Stimulated activated CD4-positive, alpha-beta T cell treated with anti-CD3 and anti-CD28 coated beads, Interleukin-4, amount 100 ng/mL, for 4 hours (primary cell): ENCODE data around the gene CD302.
"Not testable (repeated sequence)": the region's sequence is repeated elsewhere in the genome, so short reads cannot be mapped to it uniquely, and the experiment has no call there.

Experiments used
- DNase-seq, 2 experiments: peaks; one replicate each; pipeline ENCODE4 v3.0.0-alpha.2; 2020

CD302 gene, protein sequence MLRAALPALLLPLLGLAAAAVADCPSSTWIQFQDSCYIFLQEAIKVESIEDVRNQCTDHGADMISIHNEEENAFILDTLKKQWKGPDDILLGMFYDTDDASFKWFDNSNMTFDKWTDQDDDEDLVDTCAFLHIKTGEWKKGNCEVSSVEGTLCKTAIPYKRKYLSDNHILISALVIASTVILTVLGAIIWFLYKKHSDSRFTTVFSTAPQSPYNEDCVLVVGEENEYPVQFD

DNA sequence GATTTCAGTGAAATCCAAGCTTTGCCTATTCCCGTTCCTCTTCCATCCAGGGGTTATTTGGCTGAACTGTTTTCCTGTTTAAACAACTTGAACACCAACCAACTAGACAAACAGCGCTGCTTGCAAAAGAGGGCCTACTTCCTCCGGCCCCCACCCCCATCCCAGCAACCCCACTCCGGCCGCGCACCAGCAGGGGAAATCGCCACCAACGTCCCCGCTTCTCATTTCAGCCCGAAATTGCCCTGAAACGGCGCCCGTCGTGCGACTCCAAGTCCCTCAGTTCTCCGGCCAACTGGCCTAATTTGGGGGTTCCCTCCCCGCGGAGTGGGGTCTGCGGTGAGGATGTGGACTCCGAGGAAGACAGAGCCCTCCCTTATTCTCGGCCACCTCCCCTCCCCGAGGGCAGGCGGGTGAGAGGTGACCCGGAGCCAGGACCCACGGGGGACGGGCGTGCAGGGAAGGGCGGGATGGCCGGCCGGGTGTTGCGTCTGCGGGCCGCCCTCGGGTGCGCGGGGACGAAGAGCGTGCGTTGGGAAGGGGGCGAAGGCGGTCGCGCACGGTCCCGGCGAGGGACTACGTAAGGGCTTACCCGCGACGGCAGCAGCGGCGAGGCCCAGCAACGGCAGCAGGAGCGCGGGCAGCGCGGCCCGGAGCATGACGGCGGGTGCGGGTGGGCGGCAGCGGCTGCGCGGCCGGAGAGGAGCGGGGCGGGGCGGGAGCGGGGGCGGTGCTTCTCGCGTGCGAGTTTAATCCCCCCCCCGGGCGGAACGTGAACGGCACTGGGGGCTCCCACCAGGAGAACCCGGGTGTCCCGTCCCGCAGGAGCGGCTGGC is at the start of gene CD302:
Gene CD302 (minus strand): TSS at position 666 of the 833 bp plus-strand sequence. CDS start 10 bp downstream, at position 656.
- peak; percentile 27 to 44 for DNase-seq

DNA sequence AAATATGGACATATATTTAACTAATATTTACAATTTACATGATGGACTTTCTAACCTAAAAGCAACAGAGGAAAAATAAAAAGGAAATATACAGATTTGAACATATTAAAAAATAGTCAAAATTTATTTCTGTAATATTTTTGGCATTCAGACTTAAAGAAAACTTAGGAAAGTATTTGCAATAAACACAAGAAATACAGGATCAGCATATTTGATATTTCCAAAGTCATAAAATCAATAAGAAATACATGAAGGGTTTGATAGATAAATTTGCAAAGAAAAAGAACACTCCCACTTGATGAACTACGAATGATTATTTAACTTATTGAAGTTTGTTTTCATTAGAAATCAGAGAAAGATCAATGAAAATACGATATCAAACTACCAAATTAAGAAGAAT is 48.6 kb upstream of the CD302 start:
- DNase-seq, result no peak

DNA sequence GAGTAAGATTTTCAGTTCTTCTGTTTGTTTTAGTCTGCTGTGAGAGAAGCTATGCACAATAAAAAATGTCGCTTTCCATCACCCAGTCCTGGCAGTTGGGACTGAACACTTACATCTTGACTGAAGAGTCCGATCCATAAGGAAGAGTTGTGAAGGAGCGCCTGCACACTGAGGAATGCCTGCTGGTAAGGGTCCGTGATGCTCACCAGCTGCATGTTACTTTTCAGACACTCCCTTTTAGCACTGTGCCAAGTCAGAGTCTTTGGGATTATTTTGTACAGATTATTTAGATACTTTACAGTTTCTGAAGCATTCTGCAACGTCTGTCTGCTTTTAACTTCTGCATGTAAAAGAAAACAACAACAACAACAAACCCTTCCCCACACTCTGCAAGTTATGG is 42.6 kb upstream of the CD302 start:
- no peak for DNase-seq

DNA sequence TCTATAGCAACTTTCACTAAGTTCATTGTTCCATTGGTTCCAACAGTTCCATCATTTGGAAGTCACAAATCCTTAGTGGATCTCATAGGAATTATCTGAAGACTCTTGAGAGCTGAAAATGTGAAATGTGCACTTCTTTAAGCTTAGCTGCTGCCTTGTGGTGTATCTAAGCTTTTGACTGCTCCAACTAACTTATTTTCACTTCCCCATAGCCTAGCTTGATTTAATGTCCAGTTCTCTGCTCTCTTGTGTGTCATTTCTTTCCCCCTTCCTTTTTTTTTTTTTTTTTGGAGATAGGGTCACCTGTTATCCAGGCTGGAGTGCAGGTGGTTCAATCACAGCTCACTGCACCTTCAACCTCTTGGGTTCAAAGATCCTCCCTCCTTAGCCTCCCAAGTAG is 34.9 kb upstream of the CD302 start:
- no peak for DNase-seq

DNA sequence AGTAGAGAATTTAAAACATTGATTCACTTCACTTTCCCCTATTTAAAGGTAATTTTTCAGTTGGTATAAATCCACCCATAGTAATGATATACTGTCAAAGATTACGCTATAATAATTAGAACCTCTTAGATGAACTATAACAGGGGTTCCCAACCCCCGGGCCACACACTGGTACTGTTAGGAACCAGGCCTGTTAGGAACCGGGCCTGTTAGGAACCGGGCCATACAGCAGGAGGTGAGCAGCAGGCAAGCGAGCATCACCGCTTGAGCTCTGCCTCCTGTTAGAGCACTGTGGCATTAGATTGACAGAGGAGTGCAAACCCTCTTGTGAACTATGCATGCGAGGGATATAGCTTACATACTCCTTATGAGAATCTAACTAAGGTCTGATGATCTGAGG is 34.0 kb upstream of the CD302 start:
- DNase-seq, result no peak

DNA sequence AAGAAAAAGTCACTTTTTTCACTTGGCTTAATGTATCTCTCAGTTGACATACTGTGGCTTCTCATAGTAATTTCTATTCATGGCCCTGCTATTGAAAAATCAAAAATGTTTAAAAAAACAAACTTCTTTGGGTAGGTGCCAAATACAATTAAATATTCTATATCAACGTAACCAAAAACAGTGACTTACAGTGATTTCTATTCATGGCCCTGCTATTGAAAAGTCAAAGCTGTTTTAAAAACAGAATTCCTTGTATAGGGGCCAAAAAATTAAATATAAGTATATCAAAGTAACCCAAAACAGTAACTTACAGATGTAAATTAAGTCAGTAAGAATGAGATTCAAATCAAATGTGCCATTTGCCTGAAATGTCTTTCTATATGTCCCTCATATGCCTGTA is 31.4 kb upstream of the CD302 start:
- DNase-seq, result no peak

DNA sequence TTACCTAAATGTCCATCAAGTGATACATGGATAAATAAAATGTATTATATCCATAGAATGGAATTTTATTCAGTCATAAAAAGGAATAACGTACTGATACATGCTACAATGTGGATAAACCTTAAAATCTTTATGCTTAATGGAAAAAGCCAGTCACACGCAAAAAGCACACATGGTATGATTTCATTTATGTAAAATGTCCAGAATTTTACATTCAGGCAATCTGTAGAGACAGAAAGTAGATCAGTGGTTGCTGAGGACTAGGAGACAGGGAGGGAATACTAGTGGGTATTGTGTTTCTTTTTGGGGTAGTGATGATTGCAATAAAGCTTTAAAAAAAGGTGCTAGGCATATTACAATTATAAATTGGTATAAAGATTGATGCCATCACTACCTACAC is 30.7 kb upstream of the CD302 start:
- no peak for DNase-seq

DNA sequence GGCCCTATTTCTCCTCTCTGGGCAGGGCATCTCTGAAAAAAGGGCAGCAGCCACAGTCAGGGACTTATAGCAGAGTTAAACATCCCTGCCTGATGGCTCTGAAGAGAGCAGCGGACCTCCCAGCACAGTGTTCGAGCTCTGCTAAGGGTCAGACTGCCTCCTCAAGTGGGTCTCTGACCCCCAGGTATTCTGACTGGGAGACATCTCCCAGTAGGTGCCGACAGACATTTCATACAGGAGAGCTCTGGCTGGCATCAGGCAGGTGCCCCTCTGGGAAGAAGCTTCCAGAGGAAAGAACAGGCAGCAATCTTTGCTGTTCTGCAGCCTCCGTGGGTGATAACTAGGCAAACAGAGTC is 24.4 kb upstream of the CD302 start:
- not testable (repeated sequence) for DNase-seq

DNA sequence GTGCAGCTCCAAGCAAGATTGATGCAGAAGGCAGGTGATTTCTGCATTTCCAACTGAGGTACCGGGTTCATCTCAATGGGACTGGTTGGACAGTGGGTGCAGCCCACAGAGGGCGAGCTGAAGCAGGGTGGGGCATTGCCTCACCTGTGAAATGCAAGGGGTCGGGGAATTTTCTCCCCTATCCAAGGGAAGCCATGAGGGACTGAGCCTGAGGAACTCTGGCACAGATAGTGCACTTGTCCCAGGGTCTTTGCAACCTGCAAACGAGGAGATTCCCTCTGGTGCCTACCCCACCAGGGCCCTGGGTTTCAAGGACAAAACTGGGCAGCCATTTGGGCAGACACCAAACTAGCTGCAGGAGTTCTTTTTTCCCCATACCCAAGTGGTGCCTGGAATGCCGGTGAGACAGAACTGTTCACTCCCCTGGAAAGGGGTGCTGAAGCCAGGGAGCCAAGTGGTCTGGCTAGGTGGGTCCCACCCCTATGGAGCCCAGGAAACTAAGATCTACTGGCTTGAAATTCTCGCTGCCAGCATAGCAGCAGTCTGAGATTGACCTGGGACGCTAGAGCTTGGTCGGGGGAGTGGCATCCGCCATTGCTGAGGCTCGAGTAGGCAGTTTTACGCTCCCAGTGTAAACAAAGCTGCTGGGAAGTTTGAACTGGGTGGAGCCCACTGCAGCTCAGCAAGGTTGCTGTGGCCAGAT is 23.9 kb upstream of the CD302 start:
- not testable (repeated sequence) for DNase-seq

DNA sequence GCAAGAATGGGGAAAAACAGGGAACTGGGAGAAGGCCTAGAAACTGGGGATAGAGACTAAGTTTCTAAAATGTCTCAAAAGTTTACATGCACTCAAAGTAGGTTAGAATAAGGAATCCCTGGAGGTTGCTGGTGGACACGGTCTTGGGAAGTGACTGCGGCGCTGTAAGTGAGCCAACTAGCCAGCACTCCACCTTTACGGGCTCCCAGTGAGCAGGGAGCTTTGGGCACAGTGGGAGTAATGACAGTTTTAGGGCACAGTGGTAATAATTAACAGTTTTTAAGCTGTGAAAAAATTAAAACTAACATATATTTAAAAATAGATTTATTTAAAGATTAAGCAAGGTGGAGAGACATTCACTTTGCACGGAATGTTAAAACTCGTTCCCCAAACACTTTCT is 20.9 kb upstream of the CD302 start:
- DNase-seq, result no peak

DNA sequence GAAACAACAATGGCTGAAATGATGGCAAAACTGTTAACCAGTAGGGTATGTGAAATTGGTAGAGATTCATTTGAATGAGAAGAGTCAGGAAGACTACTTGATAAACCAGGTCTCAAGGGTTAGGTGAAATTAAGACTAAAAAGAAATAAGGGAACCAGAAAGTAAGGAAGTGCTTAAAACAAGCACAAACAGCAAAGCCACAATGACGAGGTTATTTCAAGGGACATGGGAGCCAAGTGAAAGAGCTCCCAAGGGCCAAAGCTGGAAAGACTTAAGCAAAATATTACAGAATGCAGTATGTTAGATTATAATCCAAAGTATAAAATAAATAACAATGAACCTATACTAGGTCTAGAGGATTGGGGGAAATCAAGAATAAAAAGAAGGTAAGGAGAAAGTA is 19.3 kb upstream of the CD302 start:
- DNase-seq, result no peak

DNA sequence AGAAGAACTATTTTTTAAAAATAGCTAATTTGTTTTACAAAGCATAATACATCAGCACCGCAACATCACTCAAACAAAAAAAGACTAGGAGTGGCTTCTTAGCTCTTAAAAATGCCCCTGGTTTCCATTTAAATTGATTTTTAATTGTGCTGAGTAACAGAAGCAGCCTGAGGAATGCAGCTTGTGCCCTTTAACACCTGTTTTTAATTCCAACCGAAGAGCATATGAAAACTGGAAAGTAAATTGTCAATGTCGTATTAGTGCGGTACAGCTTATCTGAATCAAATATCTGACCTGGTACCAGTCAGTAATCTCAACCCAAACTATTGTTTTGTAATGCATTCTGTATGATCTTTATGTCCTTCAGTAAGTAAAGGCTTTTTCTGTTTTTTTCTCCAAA is 13.2 kb upstream of the CD302 start:
- no peak for DNase-seq

DNA sequence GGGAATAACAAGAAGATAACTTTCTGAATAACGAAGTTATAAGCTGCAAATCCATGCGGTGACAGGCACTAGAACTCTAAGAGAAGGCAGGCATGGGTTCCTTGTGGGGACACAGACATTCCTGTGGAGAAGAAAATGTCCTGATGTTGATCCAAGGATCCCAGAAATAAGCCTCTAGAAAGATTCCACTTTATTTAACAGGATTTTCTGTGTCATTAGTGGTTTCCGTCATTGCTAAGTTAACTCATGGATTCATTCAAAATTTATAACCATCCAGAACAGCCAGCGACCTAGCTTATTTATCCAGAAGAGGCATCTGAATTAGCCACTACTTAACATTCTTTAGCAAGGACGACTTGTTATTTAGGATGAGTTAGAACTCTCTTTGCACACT is 10.0 kb upstream of the CD302 start:
- no peak for DNase-seq

DNA sequence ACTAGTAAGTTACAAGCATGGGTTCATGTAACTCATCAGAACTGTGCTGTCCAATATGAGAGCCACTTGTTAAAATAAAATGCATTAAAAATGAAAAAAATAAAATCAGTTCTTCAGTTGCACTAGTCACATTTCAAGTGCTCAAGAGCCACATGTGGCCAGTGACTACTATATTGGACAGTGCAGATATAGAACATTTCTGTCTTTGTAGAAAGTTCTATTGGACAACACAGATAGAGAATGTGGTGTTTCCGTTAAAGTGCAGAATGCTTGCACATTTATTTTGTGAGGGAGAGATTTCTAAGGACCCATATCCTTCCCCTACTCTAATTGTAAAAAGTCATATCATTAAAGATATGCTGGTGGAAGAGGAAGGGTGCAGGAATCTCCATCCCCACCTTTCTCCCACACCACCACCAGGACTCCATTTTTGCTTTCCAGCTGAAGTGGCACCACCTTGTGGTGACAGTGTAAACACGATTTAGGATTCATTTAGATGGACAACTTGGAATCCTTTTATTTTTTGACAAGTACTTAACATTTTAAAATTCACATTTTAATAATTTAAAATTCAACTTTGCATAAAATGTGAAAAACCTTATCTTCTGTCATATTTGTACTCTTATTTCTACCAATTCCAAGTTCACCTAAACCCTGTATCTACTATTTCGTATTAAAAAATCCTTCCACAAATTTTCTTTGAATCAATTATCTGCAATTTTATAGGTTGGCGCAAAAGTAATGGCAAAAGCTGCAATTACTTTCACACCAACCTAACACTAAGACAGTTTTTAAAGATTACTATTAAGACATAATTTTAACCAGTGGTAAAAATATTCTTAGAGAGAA is 9.4 kb upstream of the CD302 start:
- DNase-seq, result no peak

DNA sequence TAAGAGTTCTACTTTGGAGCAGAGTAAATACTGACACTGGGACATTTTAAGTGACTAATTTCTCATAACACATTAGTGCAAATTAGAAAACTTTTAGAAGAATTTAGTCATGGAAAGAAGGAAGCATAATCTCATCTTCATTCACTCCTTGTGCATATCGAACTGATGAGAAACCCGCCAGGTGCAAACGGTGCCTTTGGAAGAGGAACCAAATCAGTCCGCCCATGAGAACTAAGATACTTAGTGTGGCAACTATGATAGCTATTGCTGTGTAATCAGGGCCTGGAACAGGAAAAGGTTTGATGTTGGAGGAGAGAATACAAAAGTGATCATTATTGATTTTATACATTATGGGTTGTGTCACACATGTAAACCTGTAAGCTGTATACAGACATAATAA is 6.9 kb upstream of the CD302 start:
- no peak for DNase-seq

DNA sequence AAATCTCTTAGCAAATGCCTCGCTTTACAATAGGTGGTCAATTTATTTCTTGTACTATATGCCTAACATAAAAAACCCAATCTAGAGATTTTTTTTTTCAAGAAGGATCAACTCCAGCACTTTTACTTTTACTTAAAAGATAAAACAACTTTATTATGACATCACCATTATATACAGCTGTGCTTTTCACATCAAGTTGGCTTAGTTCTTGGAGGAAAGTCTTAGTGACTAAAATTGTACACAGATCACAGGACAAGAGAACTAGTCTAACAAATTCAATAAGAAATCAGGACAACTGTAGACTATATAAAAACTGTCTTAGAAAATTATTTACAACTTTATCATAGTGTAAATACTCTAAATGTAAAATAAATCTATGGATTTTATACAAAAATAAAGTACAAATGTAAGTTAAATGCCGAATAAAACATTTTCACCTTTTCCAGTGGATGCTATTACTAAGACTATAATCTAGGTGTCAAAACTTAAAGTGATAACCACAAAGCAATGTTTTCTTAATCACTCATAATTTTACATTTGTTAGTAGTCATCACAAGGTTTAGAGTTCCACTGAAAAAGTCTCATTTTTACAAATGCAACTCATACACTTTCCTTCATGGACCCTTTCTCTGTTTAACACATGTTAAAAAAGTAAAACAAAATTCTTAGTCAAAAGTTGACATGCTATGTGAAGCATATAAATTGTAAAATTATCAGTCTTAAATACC is 5.4 kb upstream of the CD302 start:
- no peak for DNase-seq

DNA sequence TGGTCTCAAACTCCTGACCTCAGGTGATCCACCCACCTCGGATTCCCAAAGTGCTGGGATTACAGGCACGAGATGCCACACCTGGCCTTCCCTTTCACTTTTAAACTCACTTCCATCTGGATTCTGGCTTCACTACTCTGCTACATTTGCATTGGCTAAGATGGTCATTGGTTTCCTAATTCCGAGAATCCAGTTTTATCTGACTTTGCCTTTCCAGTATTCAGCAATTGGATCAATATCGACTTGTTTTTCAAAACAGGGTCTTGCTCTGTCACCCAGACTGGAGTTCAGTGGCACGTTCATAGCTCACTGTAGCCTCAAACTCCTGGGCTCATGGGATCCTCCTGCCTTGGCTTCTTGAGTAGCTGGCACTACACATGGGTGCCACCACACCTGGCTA is 4.7 kb upstream of the CD302 start:
- no peak for DNase-seq

DNA sequence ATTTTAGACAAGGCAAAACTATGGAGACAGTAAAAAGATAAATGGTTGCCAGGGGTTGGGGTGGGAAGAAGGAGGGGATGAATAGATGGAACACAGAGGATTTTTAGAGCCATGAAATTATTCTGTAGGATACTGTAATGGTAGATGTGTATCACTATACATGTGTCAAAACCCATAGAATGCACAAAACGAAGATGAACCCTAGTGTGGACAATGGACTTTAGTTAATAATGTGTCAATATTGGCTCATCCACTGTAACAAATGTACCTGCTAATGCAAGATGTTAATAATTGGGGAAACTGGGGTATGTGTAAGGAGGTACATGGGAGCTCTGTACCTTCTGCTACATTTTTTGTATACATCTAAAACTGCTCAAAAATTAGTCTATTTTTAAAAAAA is 1.8 kb upstream of the CD302 start:
- no peak for DNase-seq

DNA sequence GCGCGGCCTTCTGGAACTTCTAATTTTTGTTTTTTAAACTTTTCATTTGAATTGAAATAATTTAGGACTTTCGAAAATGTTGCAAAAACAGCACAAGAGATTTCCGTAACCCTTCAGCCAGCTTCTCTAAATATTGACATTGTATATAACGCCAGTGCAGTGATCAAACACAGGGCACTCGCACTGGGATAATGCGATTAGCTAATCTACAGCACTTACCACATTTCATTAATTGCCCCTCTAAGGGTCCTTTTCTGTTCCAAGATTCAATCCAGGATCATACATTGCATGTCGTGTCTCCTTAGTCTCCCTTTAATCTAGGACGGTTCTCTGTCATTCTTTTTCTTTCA is 343 bp upstream of the CD302 start:
- DNase-seq, result no peak

DNA sequence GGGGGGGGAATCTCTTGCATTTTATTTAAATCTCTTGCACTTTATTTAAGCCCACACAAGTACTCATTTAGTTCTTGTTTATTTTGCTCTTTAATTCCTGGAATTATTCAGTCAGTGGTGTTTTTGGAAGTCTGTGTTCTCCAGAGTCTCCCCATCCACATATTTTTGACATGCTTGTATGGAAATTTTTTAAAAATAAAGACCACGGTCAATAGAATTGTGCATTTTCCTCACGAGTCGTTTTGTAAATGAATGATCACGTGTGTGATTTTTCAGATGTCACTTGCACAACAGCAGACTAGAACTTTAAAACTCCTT is 824 bp downstream of the CD302 start:
- DNase-seq, result no peak

DNA sequence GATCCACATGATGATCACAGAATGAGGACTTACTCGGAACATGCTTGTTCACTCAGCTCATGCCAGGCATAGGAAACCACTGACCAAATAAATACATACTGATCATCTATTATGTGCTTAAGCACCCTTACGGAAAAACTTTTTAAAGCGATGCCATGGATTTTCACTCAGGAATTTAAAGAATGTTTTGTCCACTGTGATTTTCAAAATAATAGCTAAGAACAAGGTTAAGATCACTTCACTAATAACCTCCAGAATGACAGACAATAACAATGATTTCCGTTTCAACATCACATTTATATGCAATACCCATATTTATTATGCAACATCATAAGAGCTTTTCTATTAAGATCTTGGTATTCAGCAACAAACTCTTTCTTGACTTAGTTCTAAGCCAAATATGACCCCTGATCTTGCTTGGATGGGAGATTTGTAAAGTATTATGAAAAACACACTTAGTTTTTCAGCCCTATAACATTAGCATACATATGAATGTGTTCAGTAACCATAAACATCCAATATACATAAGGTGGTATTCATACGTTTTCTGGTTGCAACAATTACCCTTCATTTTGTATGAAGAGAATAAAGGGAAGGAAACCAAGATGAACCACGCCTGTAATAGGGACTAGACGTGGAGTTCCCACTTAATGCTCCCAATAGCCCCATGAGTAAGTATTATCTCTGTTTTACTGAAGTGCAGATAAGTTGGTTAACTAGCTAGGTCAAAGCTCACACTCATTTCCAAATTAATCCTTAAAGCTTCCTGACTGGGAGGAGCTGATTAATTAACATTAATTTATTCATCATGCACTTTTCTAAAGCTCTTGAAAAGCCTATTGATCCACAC is 1.9 kb downstream of the CD302 start:
- no peak for DNase-seq

DNA sequence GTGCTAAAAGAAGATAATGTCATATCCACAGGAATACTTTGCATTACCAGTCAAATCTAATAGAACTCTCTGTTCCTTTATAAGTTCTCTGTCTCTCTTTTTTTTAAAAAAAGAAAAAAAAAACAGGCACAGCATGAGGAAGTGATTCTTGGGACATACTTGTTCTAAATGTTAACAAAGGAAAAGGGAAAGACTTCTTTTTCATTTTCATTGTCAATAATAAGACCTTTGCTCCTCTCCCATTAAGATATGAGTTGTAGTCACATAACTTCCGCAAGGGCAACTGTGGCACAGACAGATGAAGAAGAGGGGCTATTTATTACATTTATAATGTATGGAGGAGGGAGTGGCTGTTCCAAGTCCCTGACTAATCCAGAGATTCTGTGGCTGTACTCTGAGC is 4.7 kb downstream of the CD302 start:
- DNase-seq, result no peak
